ENCODE measurements around the gene PDLIM5.

PDLIM5 gene

DNA sequence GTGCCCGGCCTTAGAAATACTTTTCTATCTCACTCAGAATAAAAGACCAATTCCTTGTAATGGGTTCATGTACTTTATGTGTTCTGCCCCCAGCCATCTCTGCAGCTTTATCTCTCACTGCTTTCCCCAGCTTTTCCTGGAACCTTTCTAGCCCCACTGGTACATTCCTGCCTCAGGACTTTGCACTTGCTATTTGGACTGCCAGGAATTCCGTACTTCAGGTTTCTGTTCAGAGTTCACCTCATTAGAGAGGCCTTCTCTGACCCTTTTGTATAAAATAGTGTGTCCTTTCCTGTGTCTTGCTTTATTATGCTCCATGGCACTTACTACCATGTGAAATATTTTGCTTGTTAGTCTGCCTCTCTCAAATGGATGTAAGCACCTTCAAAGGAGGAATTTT, 112.5 kb downstream of the PDLIM5 start:
- peaks cover 3 to 10% of the 10 kb centered on the region in 2 donors for H3K4me1 ChIP-seq (ENCODE audit: control insufficient read depth in 1 of 2, insufficient read depth in 2 of 2, low read length in 2 of 2)
- H3K27ac ChIP-seq (ENCODE audit: low read length): no peak overlapping the region
- no peak overlapping the region for H3K4me3 ChIP-seq (ENCODE audit: low read depth in 1 of 2, low read length in 2 of 2)
- no peaks in the 10 kb centered on the region for H3K36me3 ChIP-seq (ENCODE audit: control insufficient read depth in 1 of 2, insufficient read depth in 2 of 2, low read length in 2 of 2)
- no peaks in the 10 kb centered on the region for H3K9me3 ChIP-seq (ENCODE audit: control insufficient read depth in 1 of 2, low read length in 2 of 2)
- no peaks in the 10 kb centered on the region for H3K27me3 ChIP-seq (ENCODE audit: low read depth, low read length)

DNA sequence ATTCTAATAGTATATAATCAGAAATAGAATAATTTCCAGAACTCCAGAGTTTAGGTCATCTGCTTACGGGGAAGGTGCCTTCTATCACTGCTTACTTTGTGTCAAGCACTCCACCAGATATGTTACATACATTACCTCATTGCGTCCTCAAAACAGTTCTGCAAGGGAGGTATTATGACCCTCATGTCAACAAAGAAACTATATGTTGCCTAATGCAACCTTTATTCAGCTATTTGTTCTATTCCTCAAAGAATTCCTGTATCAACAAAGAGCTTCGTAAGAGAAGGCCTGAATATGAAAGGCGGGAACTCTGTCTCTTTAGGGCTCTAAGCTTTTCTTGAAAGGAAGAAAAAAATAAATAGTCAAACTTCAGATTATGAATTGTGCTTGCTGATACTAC, 114.7 kb downstream of the PDLIM5 start:
- H3K9me3 ChIP-seq (ENCODE audit: control insufficient read depth in 1 of 2, low read length in 2 of 2): no peaks in the 10 kb centered on the region
- no peaks in the 10 kb centered on the region for H3K27me3 ChIP-seq (ENCODE audit: low read depth, low read length)
- no peak overlapping the region for H3K27ac ChIP-seq (ENCODE audit: low read length)
- H3K4me3 ChIP-seq (ENCODE audit: low read depth in 1 of 2, low read length in 2 of 2): no peak overlapping the region
- peaks cover 0 to 9% of the 10 kb centered on the region in 2 donors for H3K4me1 ChIP-seq (ENCODE audit: control insufficient read depth in 1 of 2, insufficient read depth in 2 of 2, low read length in 2 of 2)
- H3K36me3 ChIP-seq (ENCODE audit: control insufficient read depth in 1 of 2, insufficient read depth in 2 of 2, low read length in 2 of 2): no peaks in the 10 kb centered on the region

DNA sequence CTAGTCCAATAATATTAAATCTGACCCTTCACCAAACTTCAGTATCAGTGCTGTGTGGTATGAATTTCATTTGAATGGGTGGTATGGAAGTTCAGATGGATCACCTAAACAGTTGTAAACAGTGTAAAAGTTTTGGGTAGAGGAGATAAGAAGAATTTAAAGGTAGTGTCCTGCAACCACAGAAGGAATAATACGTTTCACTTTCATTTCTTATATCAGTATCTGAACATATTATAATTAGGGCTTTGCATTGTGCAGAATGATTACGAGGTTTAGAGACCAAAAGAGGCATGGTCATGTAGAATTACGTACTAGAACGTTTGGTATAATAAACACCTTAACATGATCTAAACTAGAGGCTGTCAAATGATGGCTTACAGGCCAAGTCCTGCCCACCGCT, 116.1 kb downstream of the PDLIM5 start:
- Histone ChIP-seq H3K9me3 (ENCODE audit: control insufficient read depth in 1 of 2, low read length in 2 of 2) (no peaks in the 10 kb centered on the region), H3K27me3 (ENCODE audit: low read depth, low read length) (no peaks in the 10 kb centered on the region), H3K36me3 (ENCODE audit: control insufficient read depth in 1 of 2, insufficient read depth in 2 of 2, low read length in 2 of 2) (no peaks in the 10 kb centered on the region), H3K27ac (ENCODE audit: low read length) (no peak overlapping the region), H3K4me1 (ENCODE audit: control insufficient read depth in 1 of 2, insufficient read depth in 2 of 2, low read length in 2 of 2) (peaks cover 0 to 4% of the 10 kb centered on the region in 2 donors), H3K4me3 (ENCODE audit: low read depth in 1 of 2, low read length in 2 of 2) (peak overlapping the region in 1 of 2 donors; percentile 12)

DNA sequence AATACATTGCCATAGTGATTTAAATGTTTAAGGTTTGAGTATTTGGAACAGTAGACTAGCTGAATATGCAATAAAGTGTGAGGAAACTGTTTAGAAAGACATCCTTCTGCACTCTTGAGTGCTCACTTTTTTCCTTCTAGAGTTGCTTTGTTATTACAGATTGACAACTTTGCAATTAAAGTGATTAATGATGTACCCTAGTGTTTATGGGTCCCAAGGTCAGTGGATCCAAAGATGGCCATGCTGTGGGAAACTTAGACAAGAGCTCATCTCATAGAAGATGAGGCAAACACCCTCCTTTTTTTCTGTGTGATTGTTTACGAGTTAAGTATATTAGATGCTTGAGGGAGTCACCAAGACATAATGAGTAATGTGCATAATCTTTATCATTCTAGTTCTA, 118.8 kb downstream of the PDLIM5 start:
- Histone ChIP-seq H3K4me3 (ENCODE audit: low read depth in 1 of 2, low read length in 2 of 2) (no peak overlapping the region), H3K4me1 (ENCODE audit: control insufficient read depth in 1 of 2, insufficient read depth in 2 of 2, low read length in 2 of 2) (no peaks in the 10 kb centered on the region), H3K9me3 (ENCODE audit: control insufficient read depth in 1 of 2, low read length in 2 of 2) (no peaks in the 10 kb centered on the region), H3K36me3 (ENCODE audit: control insufficient read depth in 1 of 2, insufficient read depth in 2 of 2, low read length in 2 of 2) (peaks cover under 1% of the 10 kb centered on the region in 2 donors), H3K27ac (ENCODE audit: low read length) (no peak overlapping the region), H3K27me3 (ENCODE audit: low read depth, low read length) (no peaks in the 10 kb centered on the region)

DNA sequence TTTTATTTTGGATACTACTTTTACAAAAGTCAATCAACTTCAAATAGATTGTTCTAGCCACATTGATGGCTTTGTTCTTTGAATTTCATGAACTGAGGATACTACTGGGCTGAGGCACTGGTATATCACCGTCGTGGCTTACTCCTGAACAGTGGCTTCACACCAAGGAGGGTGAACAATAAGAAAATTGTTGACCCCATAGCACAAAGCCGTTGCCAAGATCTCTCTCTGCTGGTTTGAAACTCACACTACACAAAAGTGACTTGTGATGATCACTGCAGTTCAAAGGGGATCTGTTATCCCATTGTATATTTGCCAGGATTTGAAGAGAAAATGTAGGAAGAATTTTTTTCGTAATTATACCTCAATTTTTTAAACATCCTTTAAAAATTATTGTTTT, 119.6 kb downstream of the PDLIM5 start:
- Histone ChIP-seq H3K27me3 (ENCODE audit: low read depth, low read length) (no peaks in the 10 kb centered on the region), H3K4me1 (ENCODE audit: control insufficient read depth in 1 of 2, insufficient read depth in 2 of 2, low read length in 2 of 2) (no peaks in the 10 kb centered on the region), H3K27ac (ENCODE audit: low read length) (no peak overlapping the region), H3K36me3 (ENCODE audit: control insufficient read depth in 1 of 2, insufficient read depth in 2 of 2, low read length in 2 of 2) (peaks cover 4 to 8% of the 10 kb centered on the region in 2 donors), H3K4me3 (ENCODE audit: low read depth in 1 of 2, low read length in 2 of 2) (no peak overlapping the region), H3K9me3 (ENCODE audit: control insufficient read depth in 1 of 2, low read length in 2 of 2) (no peaks in the 10 kb centered on the region)

DNA sequence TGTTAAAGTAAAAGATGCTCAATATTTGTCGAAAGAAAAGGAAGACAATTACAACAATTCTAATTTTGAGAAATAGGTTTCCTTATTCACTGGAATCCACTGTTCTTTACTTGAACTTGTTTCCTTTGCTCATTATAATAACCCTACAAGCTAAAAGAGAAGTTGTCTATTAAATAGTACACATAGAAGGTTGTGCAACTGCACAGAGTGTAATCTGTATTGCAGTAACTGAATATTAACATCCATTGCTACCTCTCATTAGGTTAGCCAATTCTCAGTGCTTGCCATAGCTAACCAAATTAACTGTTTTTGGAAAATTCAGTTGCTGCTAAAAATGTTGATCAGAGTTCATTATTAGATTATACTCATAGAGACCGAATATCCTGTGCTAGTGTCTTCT, 120.0 kb downstream of the PDLIM5 start:
- no peak overlapping the region for H3K4me3 ChIP-seq (ENCODE audit: low read depth in 1 of 2, low read length in 2 of 2)
- H3K36me3 ChIP-seq (ENCODE audit: control insufficient read depth in 1 of 2, insufficient read depth in 2 of 2, low read length in 2 of 2): peaks cover 4 to 9% of the 10 kb centered on the region in 2 donors
- H3K27me3 ChIP-seq (ENCODE audit: low read depth, low read length): no peaks in the 10 kb centered on the region
- H3K9me3 ChIP-seq (ENCODE audit: control insufficient read depth in 1 of 2, low read length in 2 of 2): no peaks in the 10 kb centered on the region
- H3K27ac ChIP-seq (ENCODE audit: low read length): no peak overlapping the region
- H3K4me1 ChIP-seq (ENCODE audit: control insufficient read depth in 1 of 2, insufficient read depth in 2 of 2, low read length in 2 of 2): no peaks in the 10 kb centered on the region

DNA sequence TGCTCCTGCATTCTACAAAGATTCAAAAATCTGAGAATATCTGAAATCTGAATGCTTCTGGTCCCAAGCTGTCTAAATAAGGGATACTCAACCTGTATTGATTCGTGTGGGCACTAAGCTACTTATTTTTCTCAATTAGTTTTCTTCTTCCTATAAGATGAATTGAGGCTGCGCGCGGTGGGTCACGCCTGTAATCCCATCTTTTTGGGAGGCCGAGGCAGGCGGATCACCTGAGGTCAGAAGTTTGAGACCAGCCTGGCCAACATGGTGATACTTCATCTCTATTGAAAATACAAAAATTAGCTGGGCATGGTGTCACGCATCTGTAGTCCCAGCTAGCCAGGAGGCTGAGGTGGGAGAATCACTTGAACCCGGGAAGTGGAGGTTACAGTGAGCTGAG, 122.3 kb downstream of the PDLIM5 start:
- H3K9me3 ChIP-seq (ENCODE audit: control insufficient read depth in 1 of 2, low read length in 2 of 2): no peaks in the 10 kb centered on the region
- H3K27ac ChIP-seq (ENCODE audit: low read length): no peak overlapping the region
- no peak overlapping the region for H3K4me3 ChIP-seq (ENCODE audit: low read depth in 1 of 2, low read length in 2 of 2)
- no peaks in the 10 kb centered on the region for H3K27me3 ChIP-seq (ENCODE audit: low read depth, low read length)
- peaks cover 4 to 9% of the 10 kb centered on the region in 2 donors for H3K36me3 ChIP-seq (ENCODE audit: control insufficient read depth in 1 of 2, insufficient read depth in 2 of 2, low read length in 2 of 2)
- peaks cover 0 to 9% of the 10 kb centered on the region in 2 donors for H3K4me1 ChIP-seq (ENCODE audit: control insufficient read depth in 1 of 2, insufficient read depth in 2 of 2, low read length in 2 of 2)

DNA sequence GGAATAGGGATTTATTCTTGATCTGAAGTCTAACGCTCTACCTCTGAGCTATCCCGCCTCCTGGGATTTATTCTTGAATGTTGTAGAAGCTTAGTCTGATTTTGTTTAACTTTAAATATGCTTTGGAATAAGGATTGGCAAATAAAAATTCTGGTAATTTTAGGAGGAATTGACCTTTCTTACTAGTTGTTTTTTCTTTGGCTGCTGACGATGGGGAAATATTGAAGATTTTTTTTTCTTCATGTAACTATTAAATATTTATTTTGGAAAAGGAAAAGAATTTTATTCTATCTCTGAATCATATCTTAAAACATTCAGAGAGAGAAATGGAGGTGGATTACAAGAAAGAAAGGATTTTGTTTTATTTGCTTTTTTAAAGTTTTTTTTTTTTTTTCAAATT, 122.9 kb downstream of the PDLIM5 start:
- H3K4me1 ChIP-seq (ENCODE audit: control insufficient read depth in 1 of 2, insufficient read depth in 2 of 2, low read length in 2 of 2): peaks cover 0 to 9% of the 10 kb centered on the region in 2 donors
- H3K27ac ChIP-seq (ENCODE audit: low read length): no peak overlapping the region

DNA sequence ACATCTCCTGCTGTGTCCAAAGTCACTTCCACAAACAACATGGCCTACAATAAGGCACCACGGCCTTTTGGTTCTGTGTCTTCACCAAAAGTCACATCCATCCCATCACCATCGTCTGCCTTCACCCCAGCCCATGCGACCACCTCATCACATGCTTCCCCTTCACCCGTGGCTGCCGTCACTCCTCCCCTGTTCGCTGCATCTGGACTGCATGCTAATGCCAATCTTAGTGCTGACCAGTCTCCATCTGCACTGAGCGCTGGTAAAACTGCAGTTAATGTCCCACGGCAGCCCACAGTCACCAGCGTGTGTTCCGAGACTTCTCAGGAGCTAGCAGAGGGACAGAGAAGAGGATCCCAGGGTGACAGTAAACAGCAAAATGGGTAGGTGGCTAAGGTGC, 123.9 kb downstream of the PDLIM5 start:
- no peaks in the 10 kb centered on the region for H3K27me3 ChIP-seq (ENCODE audit: low read depth, low read length)
- H3K4me3 ChIP-seq (ENCODE audit: low read depth in 1 of 2, low read length in 2 of 2): no peak overlapping the region
- H3K27ac ChIP-seq (ENCODE audit: low read length): no peak overlapping the region
- peaks cover 0 to 9% of the 10 kb centered on the region in 2 donors for H3K4me1 ChIP-seq (ENCODE audit: control insufficient read depth in 1 of 2, insufficient read depth in 2 of 2, low read length in 2 of 2)
- H3K36me3 ChIP-seq (ENCODE audit: control insufficient read depth in 1 of 2, insufficient read depth in 2 of 2, low read length in 2 of 2): peaks cover 4 to 9% of the 10 kb centered on the region in 2 donors
- no peaks in the 10 kb centered on the region for H3K9me3 ChIP-seq (ENCODE audit: control insufficient read depth in 1 of 2, low read length in 2 of 2)

More for the DNA sequence above, 122.9 kb downstream of the PDLIM5 start:
- no peak overlapping the region for H3K4me3 ChIP-seq (ENCODE audit: low read depth in 1 of 2, low read length in 2 of 2)
- no peaks in the 10 kb centered on the region for H3K9me3 ChIP-seq (ENCODE audit: control insufficient read depth in 1 of 2, low read length in 2 of 2)
- peaks cover 4 to 9% of the 10 kb centered on the region in 2 donors for H3K36me3 ChIP-seq (ENCODE audit: control insufficient read depth in 1 of 2, insufficient read depth in 2 of 2, low read length in 2 of 2)
- H3K27me3 ChIP-seq (ENCODE audit: low read depth, low read length): no peaks in the 10 kb centered on the region

DNA sequence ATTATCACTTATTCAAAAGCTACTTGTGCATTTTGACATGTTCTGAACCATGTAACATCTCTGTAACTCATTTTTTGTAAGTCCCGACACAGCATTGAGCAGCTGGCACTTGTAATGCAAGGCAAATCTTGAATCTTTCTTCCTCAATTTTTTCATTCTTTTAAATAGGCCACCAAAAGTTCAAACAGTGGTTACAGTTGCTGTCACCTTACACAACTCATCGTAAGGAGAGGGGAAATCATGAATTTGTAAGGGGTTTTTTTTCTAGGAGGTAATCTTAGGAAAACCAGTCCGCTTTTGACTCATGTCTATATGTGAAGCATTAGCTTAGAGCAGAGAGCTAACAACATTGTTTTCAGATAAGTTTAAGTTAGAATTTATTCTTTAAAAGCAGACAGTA, 124.5 kb downstream of the PDLIM5 start:
- Histone ChIP-seq H3K9me3 (ENCODE audit: control insufficient read depth in 1 of 2, low read length in 2 of 2) (no peaks in the 10 kb centered on the region), H3K36me3 (ENCODE audit: control insufficient read depth in 1 of 2, insufficient read depth in 2 of 2, low read length in 2 of 2) (peaks cover 4 to 9% of the 10 kb centered on the region in 2 donors), H3K4me1 (ENCODE audit: control insufficient read depth in 1 of 2, insufficient read depth in 2 of 2, low read length in 2 of 2) (peaks cover 0 to 13% of the 10 kb centered on the region in 2 donors), H3K4me3 (ENCODE audit: low read depth in 1 of 2, low read length in 2 of 2) (no peak overlapping the region), H3K27me3 (ENCODE audit: low read depth, low read length) (no peaks in the 10 kb centered on the region), H3K27ac (ENCODE audit: low read length) (no peak overlapping the region)

DNA sequence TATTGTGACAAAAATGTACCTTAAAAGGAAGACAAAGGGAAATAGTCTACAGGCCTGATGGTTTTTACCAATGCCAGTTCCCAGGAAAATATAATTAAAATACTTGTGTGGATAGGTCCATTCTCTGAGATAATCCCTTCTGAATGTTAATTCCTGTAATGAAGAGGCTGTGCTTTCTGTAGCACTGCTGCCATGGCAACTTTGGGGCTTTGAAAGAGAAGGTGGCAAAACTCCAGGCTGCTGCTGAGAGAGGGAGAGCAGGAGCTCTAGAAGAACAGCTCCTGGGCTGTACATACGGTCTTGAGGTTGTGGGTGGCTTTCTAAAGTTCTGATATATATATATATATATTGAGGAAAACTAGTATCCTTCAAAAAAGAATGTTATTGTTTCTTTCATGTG, 125.4 kb downstream of the PDLIM5 start:
- peaks cover 0 to 19% of the 10 kb centered on the region in 2 donors for H3K4me1 ChIP-seq (ENCODE audit: control insufficient read depth in 1 of 2, insufficient read depth in 2 of 2, low read length in 2 of 2)
- no peaks in the 10 kb centered on the region for H3K9me3 ChIP-seq (ENCODE audit: control insufficient read depth in 1 of 2, low read length in 2 of 2)
- no peak overlapping the region for H3K4me3 ChIP-seq (ENCODE audit: low read depth in 1 of 2, low read length in 2 of 2)
- H3K27ac ChIP-seq (ENCODE audit: low read length): no peak overlapping the region
- H3K27me3 ChIP-seq (ENCODE audit: low read depth, low read length): no peaks in the 10 kb centered on the region
- peaks cover 4 to 9% of the 10 kb centered on the region in 2 donors for H3K36me3 ChIP-seq (ENCODE audit: control insufficient read depth in 1 of 2, insufficient read depth in 2 of 2, low read length in 2 of 2)

DNA sequence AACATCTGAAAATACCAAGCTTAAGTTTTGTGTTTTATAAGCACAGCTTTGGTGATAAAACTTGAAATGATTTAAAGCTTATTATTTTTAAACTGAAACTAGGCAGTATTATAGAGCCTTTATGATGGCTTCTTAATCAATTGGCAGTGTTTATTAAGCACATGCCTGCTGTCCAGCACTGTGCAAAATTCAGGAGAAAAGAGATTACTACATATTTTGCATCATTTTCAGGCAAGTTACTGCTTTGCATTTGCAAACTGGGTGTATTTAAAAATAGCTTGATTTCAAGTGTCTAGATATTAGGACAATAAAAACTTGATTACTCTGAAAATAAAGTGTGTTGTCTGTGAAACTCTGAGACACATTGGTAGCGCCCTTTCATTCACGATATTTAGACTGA, 126.5 kb downstream of the PDLIM5 start:
- peaks cover 0 to 19% of the 10 kb centered on the region in 2 donors for H3K4me1 ChIP-seq (ENCODE audit: control insufficient read depth in 1 of 2, insufficient read depth in 2 of 2, low read length in 2 of 2)
- H3K4me3 ChIP-seq (ENCODE audit: low read depth in 1 of 2, low read length in 2 of 2): no peak overlapping the region
- H3K27me3 ChIP-seq (ENCODE audit: low read depth, low read length): no peaks in the 10 kb centered on the region
- H3K9me3 ChIP-seq (ENCODE audit: control insufficient read depth in 1 of 2, low read length in 2 of 2): no peaks in the 10 kb centered on the region
- no peak overlapping the region for H3K27ac ChIP-seq (ENCODE audit: low read length)
- H3K36me3 ChIP-seq (ENCODE audit: control insufficient read depth in 1 of 2, insufficient read depth in 2 of 2, low read length in 2 of 2): peaks cover 4 to 9% of the 10 kb centered on the region in 2 donors

All from muscle layer of duodenum (tissue), 2 donors.